OCI-LY3 (cell line): Measurements from ENCODE around the gene PALM3.
A peak's percentile ranks its signal among the peaks of the same experiment; 100 is the strongest.
"Not testable (repeated sequence)": the region's sequence is repeated elsewhere in the genome, so short reads cannot be mapped to it uniquely, and the experiment has no call there.

Experiments used
- H2AFZ ChIP-seq: fragments of 200-600, 300-600 bp; shearing (Covaris generic); 2 replicates; pipeline ENCODE4 v1.6.0; 2014; ENCODE audit warnings: antibody characterized with exemption, low read depth, low read length
- H3K27ac ChIP-seq: fragments of 200-600, 300-600 bp; sonication (generic); 2 replicates; pipeline ENCODE4 v1.5.1; 2014; ENCODE audit warnings: mild to moderate bottlenecking, low read length, moderate library complexity, mixed read lengths
- H3K27me3 ChIP-seq: fragments of 200-600, 300-600 bp; sonication (generic); 2 replicates; pipeline ENCODE4 v1.6.1; 2014; ENCODE audit warnings: low read depth, low read length, mixed read lengths
- H3K36me3 ChIP-seq: fragments of 200-600, 300-600 bp; sonication (generic); replicated peaks from 2 replicates; pipeline ENCODE3; 2014; ENCODE audit warnings: low read depth, low read length, mixed read lengths
- H3K4me1 ChIP-seq: fragments of 300-600, 200-600 bp; sonication (generic); 2 replicates; pipeline ENCODE4 v1.6.1; 2014; ENCODE audit warnings: low read length, mixed read lengths
- H3K4me2 ChIP-seq: fragments of 200-600, 300-600 bp; sonication (generic); 2 replicates; pipeline ENCODE4 v1.6.1; 2014; ENCODE audit warnings: low read length, mixed read lengths
- H3K4me3 ChIP-seq: fragments of 300-600, 200-600 bp; sonication (generic); 2 replicates; pipeline ENCODE4 v1.5.1; 2014; ENCODE audit warnings: antibody characterized with exemption, mild to moderate bottlenecking, low read length, moderate library complexity
- H3K79me2 ChIP-seq: fragments of 300-600, 200-600 bp; shearing (Covaris generic); 2 replicates; pipeline ENCODE4 v1.6.1; 2014; ENCODE audit warnings: mild to moderate bottlenecking, low read length, mixed read lengths
- H3K9ac ChIP-seq: fragments of 300-600, 200-600 bp; shearing (Covaris generic); 2 replicates; pipeline ENCODE4 v1.6.0; 2014; ENCODE audit warnings: mild to moderate bottlenecking, low read length, moderate library complexity
- H3K9me3 ChIP-seq: fragments of 200-600, 300-600 bp; shearing (Covaris generic); 2 replicates; pipeline ENCODE4 v1.6.1; 2014; ENCODE audit warnings: low read length, mixed read lengths; ENCODE audit not compliant: insufficient read depth
- H4K20me1 ChIP-seq: fragments of 200-600, 300-600 bp; sonication (generic); 2 replicates; pipeline ENCODE4 v1.6.1; 2016; ENCODE audit warnings: low read length, mixed read lengths; ENCODE audit not compliant: insufficient read depth
- EZH2phosphoT487 ChIP-seq: fragments of 200-600 bp; shearing (Covaris generic); IDR thresholded peaks from 2 replicates; pipeline ENCODE4 v1.6.1; 2018; ENCODE audit warnings: antibody characterized with exemption, mixed run types, low read depth
- TF ChIP-seq, protein P1 (sequence below): fragments of 200-600, 300-600 bp; sonication (generic); IDR thresholded peaks from 2 replicates; pipeline ENCODE4 v1.5.1; 2014; ENCODE audit warnings: antibody characterized with exemption, low read length, low read depth

PALM3 gene

DNA sequence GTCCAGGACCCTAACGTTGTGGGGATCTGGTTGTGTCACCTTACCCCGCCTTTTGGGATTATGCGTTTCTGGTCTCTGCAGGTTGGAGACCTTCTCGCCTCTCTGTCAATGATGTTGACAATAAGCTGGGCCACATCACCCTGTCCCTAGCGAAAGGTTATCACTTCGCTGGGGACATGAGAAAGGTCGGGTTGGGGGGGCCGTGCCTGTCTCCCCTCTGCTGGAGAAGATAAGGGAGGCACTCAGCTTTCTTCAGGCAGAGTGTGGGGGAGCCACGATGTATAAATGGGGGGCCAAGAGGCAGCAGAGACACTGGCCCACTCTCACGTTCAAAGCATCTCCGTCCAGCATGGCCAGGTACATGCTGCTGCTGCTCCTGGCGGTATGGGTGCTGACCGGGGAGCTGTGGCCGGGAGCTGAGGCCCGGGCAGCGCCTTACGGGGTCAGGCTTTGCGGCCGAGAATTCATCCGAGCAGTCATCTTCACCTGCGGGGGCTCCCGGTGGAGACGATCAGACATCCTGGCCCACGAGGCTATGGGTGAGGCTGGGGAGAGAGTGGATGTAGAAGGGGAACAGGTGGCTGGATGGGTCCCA lies 33.9 kb downstream of the PALM3 start, which contains the start of gene RLN3:
Gene RLN3 (plus strand): TSS at position 293 of the 595 bp plus-strand sequence. CDS start 57 bp downstream, at position 350.
- no peaks in the 10 kb centered on the region for H3K36me3 ChIP-seq
- no peak within 1 kb of the TSS for H3K9ac ChIP-seq
- no peaks in the 10 kb centered on the region for H3K79me2 ChIP-seq
- H3K4me3 ChIP-seq, result no peak within 1 kb of the TSS
- peaks cover 13% of the 10 kb centered on the region for H3K4me1 ChIP-seq
- no peaks in the 10 kb centered on the region for H4K20me1 ChIP-seq
- no peak within 1 kb of the TSS for H3K4me2 ChIP-seq
- H3K27ac ChIP-seq, result no peak within 1 kb of the TSS
- no peaks in the 10 kb centered on the region for H3K9me3 ChIP-seq
- H2AFZ ChIP-seq, result no peak within 1 kb of the TSS
- peaks cover 36% of the 10 kb centered on the region for H3K27me3 ChIP-seq
- TF ChIP-seq, protein P1, sequence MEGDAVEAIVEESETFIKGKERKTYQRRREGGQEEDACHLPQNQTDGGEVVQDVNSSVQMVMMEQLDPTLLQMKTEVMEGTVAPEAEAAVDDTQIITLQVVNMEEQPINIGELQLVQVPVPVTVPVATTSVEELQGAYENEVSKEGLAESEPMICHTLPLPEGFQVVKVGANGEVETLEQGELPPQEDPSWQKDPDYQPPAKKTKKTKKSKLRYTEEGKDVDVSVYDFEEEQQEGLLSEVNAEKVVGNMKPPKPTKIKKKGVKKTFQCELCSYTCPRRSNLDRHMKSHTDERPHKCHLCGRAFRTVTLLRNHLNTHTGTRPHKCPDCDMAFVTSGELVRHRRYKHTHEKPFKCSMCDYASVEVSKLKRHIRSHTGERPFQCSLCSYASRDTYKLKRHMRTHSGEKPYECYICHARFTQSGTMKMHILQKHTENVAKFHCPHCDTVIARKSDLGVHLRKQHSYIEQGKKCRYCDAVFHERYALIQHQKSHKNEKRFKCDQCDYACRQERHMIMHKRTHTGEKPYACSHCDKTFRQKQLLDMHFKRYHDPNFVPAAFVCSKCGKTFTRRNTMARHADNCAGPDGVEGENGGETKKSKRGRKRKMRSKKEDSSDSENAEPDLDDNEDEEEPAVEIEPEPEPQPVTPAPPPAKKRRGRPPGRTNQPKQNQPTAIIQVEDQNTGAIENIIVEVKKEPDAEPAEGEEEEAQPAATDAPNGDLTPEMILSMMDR, result no peak
- no peak for TF ChIP-seq EZH2phosphoT487

DNA sequence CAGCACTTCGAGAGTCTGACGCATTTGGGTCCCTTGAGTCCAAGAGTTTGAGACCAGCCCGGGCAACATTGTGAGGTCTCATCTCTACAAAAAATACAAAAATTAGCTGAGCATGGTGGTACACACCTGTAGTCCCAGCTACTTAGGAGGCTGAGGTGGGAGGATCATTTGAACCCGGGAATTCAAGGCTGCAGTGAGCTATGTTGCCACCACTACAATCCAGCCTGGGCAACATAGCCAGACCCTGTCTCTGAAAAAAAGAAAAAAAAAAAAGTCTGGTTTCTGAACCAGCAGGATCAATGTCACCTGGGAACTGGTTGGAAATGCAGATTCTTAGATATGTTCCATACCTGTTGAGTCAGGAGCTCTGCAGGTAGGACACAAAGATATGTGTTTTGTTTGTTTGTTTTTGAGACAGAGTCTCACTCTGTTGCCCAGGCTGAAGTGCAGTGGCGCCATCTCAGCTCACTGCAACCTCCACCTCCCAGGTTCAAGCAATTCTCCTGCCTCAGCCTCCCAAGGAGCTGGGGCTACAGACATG lies 35.2 kb downstream of the PALM3 start:
- Histone ChIP-seq H3K27me3 (peaks cover 36% of the 10 kb centered on the region), H3K4me1 (peaks cover 11% of the 10 kb centered on the region)
- H3K4me2 ChIP-seq, H3K27ac ChIP-seq, H2AFZ ChIP-seq, H3K9ac ChIP-seq, H3K9me3 ChIP-seq, H3K36me3 ChIP-seq, H3K4me3 ChIP-seq, H4K20me1 ChIP-seq, H3K79me2 ChIP-seq: not testable (repeated sequence)

GRCh38 chr19:14023404-14024235 lies 38.3 kb downstream of the PALM3 start:
- H3K9ac ChIP-seq, result no peak overlapping the region

DNA sequence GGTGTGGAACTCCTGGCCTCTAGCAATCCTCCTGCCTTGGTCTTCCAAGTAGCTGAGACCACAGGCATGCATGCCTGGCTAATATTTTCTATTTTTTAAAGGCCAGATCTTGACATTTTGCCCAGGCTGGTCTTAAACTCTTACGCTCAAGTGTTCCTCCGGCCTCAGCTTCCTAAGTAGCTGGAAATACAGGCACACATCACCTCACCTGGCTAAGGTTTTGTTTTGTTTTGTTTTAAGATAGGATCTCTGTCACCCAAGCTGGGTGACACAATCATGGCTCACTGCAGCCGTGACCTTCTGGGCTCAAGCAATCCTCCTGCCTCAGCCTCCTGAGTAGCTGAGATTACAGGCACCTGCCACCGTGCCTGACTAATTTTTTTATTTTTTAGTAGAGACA lies 39.4 kb downstream of the PALM3 start:
- TF ChIP-seq, protein P1, result no peak
- TF ChIP-seq EZH2phosphoT487, result no peak
- no peak overlapping the region for H3K27ac ChIP-seq
- no peak overlapping the region for H3K4me2 ChIP-seq
- peaks cover 18% of the 10 kb centered on the region for H3K4me1 ChIP-seq
- no peaks in the 10 kb centered on the region for H3K36me3 ChIP-seq
- H3K27me3 ChIP-seq, result no peaks in the 10 kb centered on the region
- no peak overlapping the region for H3K4me3 ChIP-seq
- no peaks in the 10 kb centered on the region for H3K79me2 ChIP-seq
- H4K20me1 ChIP-seq, result no peaks in the 10 kb centered on the region
- no peak overlapping the region for H2AFZ ChIP-seq
- no peaks in the 10 kb centered on the region for H3K9me3 ChIP-seq
- H3K9ac ChIP-seq, result no peak overlapping the region

More at GRCh38 chr19:14023404-14024235, 38.3 kb downstream of the PALM3 start:
- Histone ChIP-seq H3K79me2 (no peaks in the 10 kb centered on the region), H3K36me3 (no peaks in the 10 kb centered on the region), H3K27ac (no peak overlapping the region), H3K4me2 (no peak overlapping the region), H4K20me1 (no peaks in the 10 kb centered on the region), H3K9me3 (no peaks in the 10 kb centered on the region), H3K4me3 (no peak overlapping the region), H3K4me1 (peaks cover 10% of the 10 kb centered on the region), H3K27me3 (peaks cover 11% of the 10 kb centered on the region), H2AFZ (no peak overlapping the region)
- no peak for TF ChIP-seq EZH2phosphoT487
- TF ChIP-seq, protein P1, result peak; percentile 11; the same call in 1 of the 2 replicates
